ENCODE measurements around the gene OVOL2. TPM values are rescaled to one million over a fixed set of nuclear protein-coding genes. Genes with fewer than 3 reads are reported as not detected.

Gene OVOL2
- polyA plus RNA-seq, 1 donor from 2014 or later, result not detected

DNA sequence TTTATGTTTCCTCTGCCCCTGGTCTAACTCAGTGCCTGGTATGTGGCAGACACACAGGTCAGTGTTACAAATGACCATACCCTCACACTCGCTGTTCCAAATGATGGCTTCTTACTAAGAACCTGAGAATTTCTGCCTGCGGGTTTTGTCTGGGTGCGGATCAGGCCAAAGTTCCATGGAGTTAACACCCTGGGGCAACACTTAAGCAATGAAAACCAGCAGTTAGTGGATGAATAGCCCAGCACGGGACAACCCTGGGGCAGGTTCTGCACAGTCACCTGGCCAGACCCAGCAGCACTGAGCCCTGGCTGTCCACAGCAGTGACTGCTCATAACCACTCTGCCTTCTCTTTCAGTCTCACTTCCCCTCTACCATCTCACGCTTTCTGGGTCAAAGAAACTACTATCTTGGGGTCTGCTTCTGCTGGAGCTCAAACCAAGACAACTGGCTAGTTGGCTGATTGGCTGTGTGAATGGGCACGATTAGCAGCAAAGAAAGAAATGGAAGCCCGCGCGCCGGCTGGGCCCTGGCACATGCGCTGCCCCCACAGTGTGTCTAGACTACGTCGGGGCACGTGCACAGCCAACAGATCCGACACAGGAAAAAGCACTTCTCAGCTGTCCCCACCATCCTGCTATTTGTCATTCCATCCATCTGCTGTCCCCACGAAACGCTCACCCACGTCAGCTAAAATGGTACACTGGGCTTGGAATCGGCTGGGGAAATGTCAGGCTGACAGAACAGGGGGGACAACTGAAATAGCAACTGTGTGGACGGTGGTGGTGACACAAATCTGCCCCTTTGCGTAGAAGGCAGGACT lies 52.3 kb downstream of the OVOL2 start:
- Histone ChIP-seq H3K27ac (ENCODE audit: low read length) (no peak overlapping the region), H2AFZ (ENCODE audit: low read depth, low read length) (no peak overlapping the region)

DNA sequence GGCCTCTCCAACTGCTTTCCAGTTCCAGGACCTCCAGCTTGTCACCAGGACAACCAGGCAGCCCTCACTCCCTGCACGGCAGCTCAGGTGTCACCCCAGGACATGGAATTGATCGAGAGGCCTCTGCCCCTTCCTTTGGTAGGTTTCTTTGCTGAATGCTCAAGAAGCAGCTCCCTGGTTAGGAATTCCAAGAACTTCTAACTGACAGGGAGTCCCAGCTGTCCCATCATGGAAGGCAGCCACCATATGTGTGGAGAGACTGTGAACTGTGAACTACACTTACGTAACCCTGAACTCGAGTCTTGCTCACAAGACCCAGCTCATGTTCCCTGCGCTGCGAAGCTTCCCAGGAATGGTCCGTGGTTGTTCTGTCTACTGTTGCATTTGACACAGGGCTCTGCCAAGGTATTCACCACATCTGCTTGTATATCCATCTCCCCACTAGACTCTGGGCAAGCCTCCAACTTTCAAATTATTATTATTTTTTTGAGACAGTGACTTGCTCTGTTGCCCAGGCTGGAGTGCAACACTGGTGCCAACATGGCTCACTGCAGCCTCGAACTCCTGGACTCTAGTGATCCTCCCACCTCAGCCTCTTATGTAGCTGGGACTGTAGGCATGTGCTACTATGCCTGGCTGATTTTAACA lies 53.2 kb downstream of the OVOL2 start:
- Histone ChIP-seq H3K4me2 (ENCODE audit: low read length) (no peak overlapping the region), H3K9ac (ENCODE audit: low read length) (no peak overlapping the region), H3K79me2 (replicated peaks; ENCODE audit: insufficient read depth, low read length) (no peaks in the 10 kb centered on the region), H3K36me3 (ENCODE audit: insufficient read depth, low read length) (no peaks in the 10 kb centered on the region), H3K9me2 (ENCODE audit: insufficient read depth, low read length) (no peaks in the 10 kb centered on the region), H3F3A (ENCODE audit: insufficient read depth, low read length, poor library complexity, severe bottlenecking) (no peaks in the 10 kb centered on the region), H4K20me1 (ENCODE audit: insufficient read depth) (no peaks in the 10 kb centered on the region), H3K27ac (ENCODE audit: low read length) (no peak overlapping the region), H3K9me3 (ENCODE audit: low read length) (no peaks in the 10 kb centered on the region), H3K27me3 (ENCODE audit: insufficient read depth, low read depth, low read length) (no peaks in the 10 kb centered on the region), H2AFZ (ENCODE audit: low read depth, low read length) (no peak overlapping the region), H3K4me3 (ENCODE audit: low read length) (no peak overlapping the region)
- TF ChIP-seq, protein P1, sequence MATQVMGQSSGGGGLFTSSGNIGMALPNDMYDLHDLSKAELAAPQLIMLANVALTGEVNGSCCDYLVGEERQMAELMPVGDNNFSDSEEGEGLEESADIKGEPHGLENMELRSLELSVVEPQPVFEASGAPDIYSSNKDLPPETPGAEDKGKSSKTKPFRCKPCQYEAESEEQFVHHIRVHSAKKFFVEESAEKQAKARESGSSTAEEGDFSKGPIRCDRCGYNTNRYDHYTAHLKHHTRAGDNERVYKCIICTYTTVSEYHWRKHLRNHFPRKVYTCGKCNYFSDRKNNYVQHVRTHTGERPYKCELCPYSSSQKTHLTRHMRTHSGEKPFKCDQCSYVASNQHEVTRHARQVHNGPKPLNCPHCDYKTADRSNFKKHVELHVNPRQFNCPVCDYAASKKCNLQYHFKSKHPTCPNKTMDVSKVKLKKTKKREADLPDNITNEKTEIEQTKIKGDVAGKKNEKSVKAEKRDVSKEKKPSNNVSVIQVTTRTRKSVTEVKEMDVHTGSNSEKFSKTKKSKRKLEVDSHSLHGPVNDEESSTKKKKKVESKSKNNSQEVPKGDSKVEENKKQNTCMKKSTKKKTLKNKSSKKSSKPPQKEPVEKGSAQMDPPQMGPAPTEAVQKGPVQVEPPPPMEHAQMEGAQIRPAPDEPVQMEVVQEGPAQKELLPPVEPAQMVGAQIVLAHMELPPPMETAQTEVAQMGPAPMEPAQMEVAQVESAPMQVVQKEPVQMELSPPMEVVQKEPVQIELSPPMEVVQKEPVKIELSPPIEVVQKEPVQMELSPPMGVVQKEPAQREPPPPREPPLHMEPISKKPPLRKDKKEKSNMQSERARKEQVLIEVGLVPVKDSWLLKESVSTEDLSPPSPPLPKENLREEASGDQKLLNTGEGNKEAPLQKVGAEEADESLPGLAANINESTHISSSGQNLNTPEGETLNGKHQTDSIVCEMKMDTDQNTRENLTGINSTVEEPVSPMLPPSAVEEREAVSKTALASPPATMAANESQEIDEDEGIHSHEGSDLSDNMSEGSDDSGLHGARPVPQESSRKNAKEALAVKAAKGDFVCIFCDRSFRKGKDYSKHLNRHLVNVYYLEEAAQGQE (IDR thresholded peaks at IDR 0.05; ENCODE audit: borderline replicate concordance), result no peak

More for the DNA sequence above, 52.3 kb downstream of the OVOL2 start:
- no peaks in the 10 kb centered on the region for H3K27me3 ChIP-seq (ENCODE audit: insufficient read depth, low read depth, low read length)
- H3K9ac ChIP-seq (ENCODE audit: low read length), result no peak overlapping the region
- no peaks in the 10 kb centered on the region for H3K79me2 ChIP-seq (replicated peaks; ENCODE audit: insufficient read depth, low read length)
- no peaks in the 10 kb centered on the region for H4K20me1 ChIP-seq (ENCODE audit: insufficient read depth)
- H3K9me2 ChIP-seq (ENCODE audit: insufficient read depth, low read length), result no peaks in the 10 kb centered on the region
- H3K9me3 ChIP-seq (ENCODE audit: low read length), result no peaks in the 10 kb centered on the region
- no peak overlapping the region for H3K4me3 ChIP-seq (ENCODE audit: low read length)
- no peaks in the 10 kb centered on the region for H3K36me3 ChIP-seq (ENCODE audit: insufficient read depth, low read length)
- H3F3A ChIP-seq (ENCODE audit: insufficient read depth, low read length, poor library complexity, severe bottlenecking), result no peaks in the 10 kb centered on the region
- no peak overlapping the region for H3K4me2 ChIP-seq (ENCODE audit: low read length)
- TF ChIP-seq RAD21 (conservative IDR thresholded peaks at IDR 0.05) (no peak), TAF1 (IDR thresholded peaks at IDR 0.05; ENCODE audit: low read depth) (no peak), POLR2AphosphoS5 (IDR thresholded peaks at IDR 0.05) (no peak), SMC3 (conservative IDR thresholded peaks at IDR 0.05; ENCODE audit: poor library complexity) (no peak), EZH2 (IDR thresholded peaks at IDR 0.05; ENCODE audit: borderline replicate concordance, insufficient read depth, low read length, poor library complexity, severe bottlenecking) (no peak), MXI1 (conservative IDR thresholded peaks at IDR 0.05; ENCODE audit: poor library complexity, severe bottlenecking) (no peak), EP300 (conservative IDR thresholded peaks at IDR 0.05; ENCODE audit: poor library complexity, severe bottlenecking) (no peak)
- TF ChIP-seq, protein P1 (IDR thresholded peaks at IDR 0.05; ENCODE audit: borderline replicate concordance), result no peak
- TF ChIP-seq, protein P2, sequence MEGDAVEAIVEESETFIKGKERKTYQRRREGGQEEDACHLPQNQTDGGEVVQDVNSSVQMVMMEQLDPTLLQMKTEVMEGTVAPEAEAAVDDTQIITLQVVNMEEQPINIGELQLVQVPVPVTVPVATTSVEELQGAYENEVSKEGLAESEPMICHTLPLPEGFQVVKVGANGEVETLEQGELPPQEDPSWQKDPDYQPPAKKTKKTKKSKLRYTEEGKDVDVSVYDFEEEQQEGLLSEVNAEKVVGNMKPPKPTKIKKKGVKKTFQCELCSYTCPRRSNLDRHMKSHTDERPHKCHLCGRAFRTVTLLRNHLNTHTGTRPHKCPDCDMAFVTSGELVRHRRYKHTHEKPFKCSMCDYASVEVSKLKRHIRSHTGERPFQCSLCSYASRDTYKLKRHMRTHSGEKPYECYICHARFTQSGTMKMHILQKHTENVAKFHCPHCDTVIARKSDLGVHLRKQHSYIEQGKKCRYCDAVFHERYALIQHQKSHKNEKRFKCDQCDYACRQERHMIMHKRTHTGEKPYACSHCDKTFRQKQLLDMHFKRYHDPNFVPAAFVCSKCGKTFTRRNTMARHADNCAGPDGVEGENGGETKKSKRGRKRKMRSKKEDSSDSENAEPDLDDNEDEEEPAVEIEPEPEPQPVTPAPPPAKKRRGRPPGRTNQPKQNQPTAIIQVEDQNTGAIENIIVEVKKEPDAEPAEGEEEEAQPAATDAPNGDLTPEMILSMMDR (IDR thresholded peaks at IDR 0.05; ENCODE audit: poor library complexity, severe bottlenecking), result no peak
